K562 (cell line): Measurements from ENCODE around the gene OR2H2. TPM values are rescaled to one million over a fixed set of nuclear protein-coding genes. Genes with fewer than 3 reads are reported as not detected.

ENCODE experiments used
- FOSL1 ChIP-seq: fragments of 200-800 bp; sonication (Bioruptor generic); conservative IDR thresholded peaks from 2 replicates; pipeline ENCODE4 v1.6.1; 2016; ENCODE audit warnings: missing genetic modification characterization, missing compliant biosample characterization
- MAZ ChIP-seq, 2 experiments: fragments of 450-650 bp in 1 of 2; sonication (generic) in 1 of 2; formaldehyde crosslinking; IDR thresholded peaks in 1 of 2; conservative IDR thresholded peaks in 1 of 2; 2 replicates each; pipeline versions ENCODE4 v1.4.0 to v1.5.0; 2020; ENCODE audit warnings: mild to moderate bottlenecking in 1 of 2, missing genetic modification reagents in 1 of 2
- polyA plus RNA-seq, 8 experiments: library from polyadenylated mRNA; depleted of rRNA in 4 of 8; stranded (reverse) in 5 of 8; unstranded in 3 of 8; fragments of >200 nt; fragmentation: Nextera tagmentation in 2 of 8; fragmentation: Illumina TruSeq in 1 of 8; extraction: Ambion mirVana in 2 of 8; extraction: Trizol in 1 of 8; gene quantifications; 2 replicates each; pipeline versions ENCODE4 v1.2.1 to v1.2.3, GENCODE V29; 2011 to 2014; ENCODE audit warnings: inconsistent platforms in 1 of 8, missing spikeins in 1 of 8
- total RNA-seq, 7 experiments: library from RNA; depleted of rRNA in 6 of 7; stranded (reverse); fragments of >200 nt in 6 of 7; fragmentation: Illumina TruSeq in 2 of 7; extraction: Trizol in 2 of 7; gene quantifications; 2 replicates each; pipeline versions ENCODE4 v1.2.1 to v1.2.3, GENCODE V29; 2011 to 2021; ENCODE audit warnings: low replicate concordance in 1 of 7
- TF ChIP-seq, protein P1 (sequence below): fragments of 250-450 bp; sonication (Bioruptor Pico); IDR thresholded peaks from 2 replicates; pipeline ENCODE4 v1.4.0; 2020
- TF ChIP-seq, protein P2 (sequence below), 2 experiments: IDR thresholded peaks; 2 replicates each; pipeline ENCODE4 v1.6.1; 2011; ENCODE audit warnings: borderline replicate concordance in 1 of 2, control low read depth in 1 of 2, low read depth in 1 of 2, low read length in 1 of 2, mild to moderate bottlenecking in 1 of 2, mixed read lengths in 1 of 2, moderate library complexity in 1 of 2; ENCODE audit not compliant: insufficient read depth in 1 of 2, insufficient read length in 1 of 2, poor library complexity in 1 of 2, severe bottlenecking in 1 of 2; ENCODE audit errors: extremely low read depth in 1 of 2
- TF ChIP-seq, protein P3 (sequence below): fragments of 450-650 bp; IDR thresholded peaks from 2 replicates; pipeline ENCODE4 v1.6.1; 2017; ENCODE audit warnings: mild to moderate bottlenecking, moderate library complexity
- TF ChIP-seq, protein P4 (sequence below), 2 experiments: fragments of 450-650 bp in 1 of 2; sonication (generic) in 1 of 2; formaldehyde crosslinking in 1 of 2; IDR thresholded peaks; 2 replicates each; pipeline versions ENCODE4 v1.7.1 to v1.9.0; 2016 to 2022; ENCODE audit warnings: inconsistent platforms in 1 of 2, mild to moderate bottlenecking in 1 of 2, missing genetic modification reagents in 1 of 2

The OR2H2 gene
- total and polyA plus RNA-seq, 9 of the 15 experiments (the other 6 are each of a cell fraction or from before 2014, with no cell fraction given) = not detected

DNA sequence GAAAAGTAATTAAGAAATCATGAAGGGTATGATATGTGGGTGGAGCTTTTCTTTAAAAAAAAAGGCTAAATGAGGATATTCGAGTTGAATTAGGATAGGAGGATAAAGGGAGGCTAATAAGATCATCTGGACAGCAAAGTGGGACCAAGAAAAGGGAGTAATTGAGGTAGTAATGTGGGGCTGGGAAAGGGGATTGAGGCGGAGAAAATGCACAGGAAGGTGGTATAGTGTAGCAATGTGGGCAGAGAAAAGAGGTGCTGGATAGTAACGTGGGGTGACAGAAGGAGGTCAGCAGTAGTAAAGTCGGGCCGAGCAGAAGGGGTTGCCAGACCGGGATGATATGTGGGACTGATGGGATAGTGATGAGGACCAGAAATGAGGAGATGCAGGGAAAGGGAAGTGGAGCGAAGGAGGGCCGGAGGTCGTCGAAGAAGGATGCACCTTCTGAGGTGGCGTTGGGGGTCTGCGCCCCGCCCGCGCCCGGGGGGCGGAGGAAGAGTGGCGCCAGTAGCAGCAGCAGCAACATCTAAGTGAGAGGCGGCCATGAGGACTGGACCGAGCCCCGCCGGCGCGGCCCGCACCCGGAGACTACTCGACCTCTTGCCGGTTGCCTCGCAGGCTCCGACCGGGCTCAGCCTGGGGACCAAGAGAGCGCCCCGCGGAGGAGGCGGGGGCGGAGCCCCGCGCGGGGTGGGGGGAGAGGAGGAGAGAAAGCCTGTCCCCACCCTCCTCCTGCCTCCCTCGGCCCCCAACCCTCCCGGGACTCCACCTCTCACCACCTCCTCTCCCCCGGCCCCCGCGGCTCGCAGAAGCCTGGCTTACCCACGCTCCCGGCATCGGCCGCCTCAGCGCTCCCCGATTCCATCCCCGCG, 47.2 kb downstream of the OR2H2 start (continued):
- TF ChIP-seq, protein P1, sequence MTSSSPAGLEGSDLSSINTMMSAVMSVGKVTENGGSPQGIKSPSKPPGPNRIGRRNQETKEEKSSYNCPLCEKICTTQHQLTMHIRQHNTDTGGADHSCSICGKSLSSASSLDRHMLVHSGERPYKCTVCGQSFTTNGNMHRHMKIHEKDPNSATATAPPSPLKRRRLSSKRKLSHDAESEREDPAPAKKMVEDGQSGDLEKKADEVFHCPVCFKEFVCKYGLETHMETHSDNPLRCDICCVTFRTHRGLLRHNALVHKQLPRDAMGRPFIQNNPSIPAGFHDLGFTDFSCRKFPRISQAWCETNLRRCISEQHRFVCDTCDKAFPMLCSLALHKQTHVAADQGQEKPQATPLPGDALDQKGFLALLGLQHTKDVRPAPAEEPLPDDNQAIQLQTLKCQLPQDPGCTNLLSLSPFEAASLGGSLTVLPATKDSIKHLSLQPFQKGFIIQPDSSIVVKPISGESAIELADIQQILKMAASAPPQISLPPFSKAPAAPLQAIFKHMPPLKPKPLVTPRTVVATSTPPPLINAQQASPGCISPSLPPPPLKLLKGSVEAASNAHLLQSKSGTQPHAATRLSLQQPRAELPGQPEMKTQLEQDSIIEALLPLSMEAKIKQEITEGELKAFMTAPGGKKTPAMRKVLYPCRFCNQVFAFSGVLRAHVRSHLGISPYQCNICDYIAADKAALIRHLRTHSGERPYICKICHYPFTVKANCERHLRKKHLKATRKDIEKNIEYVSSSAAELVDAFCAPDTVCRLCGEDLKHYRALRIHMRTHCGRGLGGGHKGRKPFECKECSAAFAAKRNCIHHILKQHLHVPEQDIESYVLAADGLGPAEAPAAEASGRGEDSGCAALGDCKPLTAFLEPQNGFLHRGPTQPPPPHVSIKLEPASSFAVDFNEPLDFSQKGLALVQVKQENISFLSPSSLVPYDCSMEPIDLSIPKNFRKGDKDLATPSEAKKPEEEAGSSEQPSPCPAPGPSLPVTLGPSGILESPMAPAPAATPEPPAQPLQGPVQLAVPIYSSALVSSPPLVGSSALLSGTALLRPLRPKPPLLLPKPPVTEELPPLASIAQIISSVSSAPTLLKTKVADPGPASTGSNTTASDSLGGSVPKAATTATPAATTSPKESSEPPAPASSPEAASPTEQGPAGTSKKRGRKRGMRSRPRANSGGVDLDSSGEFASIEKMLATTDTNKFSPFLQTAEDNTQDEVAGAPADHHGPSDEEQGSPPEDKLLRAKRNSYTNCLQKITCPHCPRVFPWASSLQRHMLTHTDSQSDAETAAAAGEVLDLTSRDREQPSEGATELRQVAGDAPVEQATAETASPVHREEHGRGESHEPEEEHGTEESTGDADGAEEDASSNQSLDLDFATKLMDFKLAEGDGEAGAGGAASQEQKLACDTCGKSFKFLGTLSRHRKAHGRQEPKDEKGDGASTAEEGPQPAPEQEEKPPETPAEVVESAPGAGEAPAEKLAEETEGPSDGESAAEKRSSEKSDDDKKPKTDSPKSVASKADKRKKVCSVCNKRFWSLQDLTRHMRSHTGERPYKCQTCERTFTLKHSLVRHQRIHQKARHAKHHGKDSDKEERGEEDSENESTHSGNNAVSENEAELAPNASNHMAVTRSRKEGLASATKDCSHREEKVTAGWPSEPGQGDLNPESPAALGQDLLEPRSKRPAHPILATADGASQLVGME = peak; percentile 91
- TF ChIP-seq, protein P2, sequence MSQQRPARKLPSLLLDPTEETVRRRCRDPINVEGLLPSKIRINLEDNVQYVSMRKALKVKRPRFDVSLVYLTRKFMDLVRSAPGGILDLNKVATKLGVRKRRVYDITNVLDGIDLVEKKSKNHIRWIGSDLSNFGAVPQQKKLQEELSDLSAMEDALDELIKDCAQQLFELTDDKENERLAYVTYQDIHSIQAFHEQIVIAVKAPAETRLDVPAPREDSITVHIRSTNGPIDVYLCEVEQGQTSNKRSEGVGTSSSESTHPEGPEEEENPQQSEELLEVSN (IDR thresholded peaks at IDR 0.05; ENCODE audit: borderline replicate concordance in 1 of 2, extremely low read depth in 1 of 2, insufficient read depth in 1 of 2, insufficient read length in 1 of 2, low read depth in 1 of 2, low read length in 1 of 2, poor library complexity in 1 of 2, severe bottlenecking in 1 of 2) = peak in 1 of 2 experiments; percentile 45
- no peak; a peak in 3 of 4 replicates for TF ChIP-seq MAZ (CRISPR knock-in tag; conservative IDR thresholded peaks at IDR 0.05 in 1 of 2, IDR thresholded peaks at IDR 0.05 in 1 of 2)
- TF ChIP-seq, protein P3, sequence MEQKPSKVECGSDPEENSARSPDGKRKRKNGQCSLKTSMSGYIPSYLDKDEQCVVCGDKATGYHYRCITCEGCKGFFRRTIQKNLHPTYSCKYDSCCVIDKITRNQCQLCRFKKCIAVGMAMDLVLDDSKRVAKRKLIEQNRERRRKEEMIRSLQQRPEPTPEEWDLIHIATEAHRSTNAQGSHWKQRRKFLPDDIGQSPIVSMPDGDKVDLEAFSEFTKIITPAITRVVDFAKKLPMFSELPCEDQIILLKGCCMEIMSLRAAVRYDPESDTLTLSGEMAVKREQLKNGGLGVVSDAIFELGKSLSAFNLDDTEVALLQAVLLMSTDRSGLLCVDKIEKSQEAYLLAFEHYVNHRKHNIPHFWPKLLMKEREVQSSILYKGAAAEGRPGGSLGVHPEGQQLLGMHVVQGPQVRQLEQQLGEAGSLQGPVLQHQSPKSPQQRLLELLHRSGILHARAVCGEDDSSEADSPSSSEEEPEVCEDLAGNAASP = no peak
- no peak for TF ChIP-seq FOSL1 (tag)
- TF ChIP-seq, protein P4, sequence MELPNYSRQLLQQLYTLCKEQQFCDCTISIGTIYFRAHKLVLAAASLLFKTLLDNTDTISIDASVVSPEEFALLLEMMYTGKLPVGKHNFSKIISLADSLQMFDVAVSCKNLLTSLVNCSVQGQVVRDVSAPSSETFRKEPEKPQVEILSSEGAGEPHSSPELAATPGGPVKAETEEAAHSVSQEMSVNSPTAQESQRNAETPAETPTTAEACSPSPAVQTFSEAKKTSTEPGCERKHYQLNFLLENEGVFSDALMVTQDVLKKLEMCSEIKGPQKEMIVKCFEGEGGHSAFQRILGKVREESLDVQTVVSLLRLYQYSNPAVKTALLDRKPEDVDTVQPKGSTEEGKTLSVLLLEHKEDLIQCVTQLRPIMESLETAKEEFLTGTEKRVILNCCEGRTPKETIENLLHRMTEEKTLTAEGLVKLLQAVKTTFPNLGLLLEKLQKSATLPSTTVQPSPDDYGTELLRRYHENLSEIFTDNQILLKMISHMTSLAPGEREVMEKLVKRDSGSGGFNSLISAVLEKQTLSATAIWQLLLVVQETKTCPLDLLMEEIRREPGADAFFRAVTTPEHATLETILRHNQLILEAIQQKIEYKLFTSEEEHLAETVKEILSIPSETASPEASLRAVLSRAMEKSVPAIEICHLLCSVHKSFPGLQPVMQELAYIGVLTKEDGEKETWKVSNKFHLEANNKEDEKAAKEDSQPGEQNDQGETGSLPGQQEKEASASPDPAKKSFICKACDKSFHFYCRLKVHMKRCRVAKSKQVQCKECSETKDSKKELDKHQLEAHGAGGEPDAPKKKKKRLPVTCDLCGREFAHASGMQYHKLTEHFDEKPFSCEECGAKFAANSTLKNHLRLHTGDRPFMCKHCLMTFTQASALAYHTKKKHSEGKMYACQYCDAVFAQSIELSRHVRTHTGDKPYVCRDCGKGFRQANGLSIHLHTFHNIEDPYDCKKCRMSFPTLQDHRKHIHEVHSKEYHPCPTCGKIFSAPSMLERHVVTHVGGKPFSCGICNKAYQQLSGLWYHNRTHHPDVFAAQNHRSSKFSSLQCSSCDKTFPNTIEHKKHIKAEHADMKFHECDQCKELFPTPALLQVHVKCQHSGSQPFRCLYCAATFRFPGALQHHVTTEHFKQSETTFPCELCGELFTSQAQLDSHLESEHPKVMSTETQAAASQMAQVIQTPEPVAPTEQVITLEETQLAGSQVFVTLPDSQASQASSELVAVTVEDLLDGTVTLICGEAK (IDR thresholded peaks at IDR 0.05) = peak; percentile 43; the same call in 1 of the 2 replicates
- TF ChIP-seq, protein P4 (CRISPR knock-in tag; IDR thresholded peaks at IDR 0.05) = no peak
